ENCODE data around the gene DOLK. TPM values are rescaled to one million over a fixed set of nuclear protein-coding genes. Genes with fewer than 3 reads are reported as not detected.

The DOLK gene
- total and polyA plus RNA-seq, 2 of the 4 experiments (the other 2 are of a cell fraction): 23.2 to 30.8 TPM

- H3K9me3 ChIP-seq (ENCODE audit: control insufficient read depth, insufficient read depth, low read length): no peaks in the 10 kb centered on the region
- WGBS, 2 experiments (ENCODE audit: extremely low coverage in 2 of 2, insufficient read length in 1 of 2): 98% methylated on average over 17 of the region's 24 CpGs; no CpG with 5 or more reads in 1 of the 2 experiments
- H3K4me2 ChIP-seq (ENCODE audit: low read depth, low read length): no peak overlapping the region
- H3K23ac ChIP-seq (ENCODE audit: low read depth, low read length): no peak overlapping the region
- no peak overlapping the region for H2AFZ ChIP-seq (replicated peaks; ENCODE audit: low read length, poor library complexity)
- H3K27ac ChIP-seq (ENCODE audit: insufficient read depth, low read length): no peak overlapping the region
- no peak overlapping the region for H4K8ac ChIP-seq (ENCODE audit: low read depth in 2 of 2, low read length in 2 of 2)
- no peak overlapping the region for H3K18ac ChIP-seq (ENCODE audit: low read depth, low read length)
- no peak overlapping the region for H3K14ac ChIP-seq (replicated peaks; ENCODE audit: low read depth, low read length)
- H2BK15ac ChIP-seq (ENCODE audit: low read depth, low read length): no peak overlapping the region
- H2AK9ac ChIP-seq (replicated peaks; ENCODE audit: low read depth, low read length, poor library complexity): no peak overlapping the region
- in situ Hi-C loops (cut with MboI; ENCODE audit: low sequenced_read_pairs): no loop called here
- no peak for DNase-seq
- no TSS peak for BruUV-seq (replicated peaks)
- no peak overlapping the region for H3K56ac ChIP-seq (ENCODE audit: extremely low read depth, insufficient read depth, low read length)
- ChIA-PET CTCF (interaction anchor here (0.7 kb wide), 1 partner anchor 27 kb away, joined by 3 read pairs; no protein-coding TSS in a partner anchor), POLR2A (ENCODE audit: unreplicated experiment) (no interaction called here)
- H3K36me3 ChIP-seq (ENCODE audit: control insufficient read depth, insufficient read depth, low read length): peaks cover 38% of the 10 kb centered on the region
- no peak overlapping the region for H3K4me3 ChIP-seq (ENCODE audit: insufficient read depth, low read depth, low read length)
- dilution Hi-C loops (cut with HindIII; ENCODE audit: low sequenced_read_pairs, unreplicated experiment): no loop called here
- TF ChIP-seq RCOR1 (IDR thresholded peaks at IDR 0.05; ENCODE audit: insufficient replicate concordance, low read length) (no peak), CTCF (conservative IDR thresholded peaks at IDR 0.05; ENCODE audit: low read depth, low read length) (no peak)
- ATAC-seq (ENCODE audit: low read depth): no peak
- H3K4me1 ChIP-seq (ENCODE audit: control insufficient read depth, insufficient read depth, low read length): peaks cover 27% of the 10 kb centered on the region
- H3K27me3 ChIP-seq (ENCODE audit: control insufficient read depth, insufficient read depth, low read length): no peaks in the 10 kb centered on the region
- no peak overlapping the region for H2BK20ac ChIP-seq (ENCODE audit: low read depth, low read length)
- peaks cover 26% of the 10 kb centered on the region for H3K9me1 ChIP-seq (ENCODE audit: insufficient read depth, low read length)
- H2BK5ac ChIP-seq (ENCODE audit: low read depth, low read length, poor library complexity, severe bottlenecking): no peak overlapping the region
- intact Hi-C loops (cut with micrococcal nuclease): no loop called here
- no peak overlapping the region for H2BK120ac ChIP-seq (ENCODE audit: low read depth, low read length)
- peaks cover 28 to 87% of the 10 kb centered on the region in 2 experiments; a peak in 3 of 4 replicates for H3K79me1 ChIP-seq (ENCODE audit: low read depth in 1 of 2, low read length in 2 of 2)
- H3K9ac ChIP-seq (ENCODE audit: low read depth, low read length): no peak overlapping the region
- H4K5ac ChIP-seq (ENCODE audit: low read depth, low read length): no peak overlapping the region
- no peak overlapping the region for H3K4ac ChIP-seq (ENCODE audit: low read depth, low read length)
- no peak overlapping the region for H2AK5ac ChIP-seq (ENCODE audit: low read depth, low read length)
- no peak overlapping the region for H4K91ac ChIP-seq (ENCODE audit: insufficient read depth, low read depth, low read length)
- no peaks in the 10 kb centered on the region; the same call in none of the 2 replicates for H4K20me1 ChIP-seq (ENCODE audit: insufficient read depth, low read length)
Measured at GRCh38 chr9:128908372-128908771, 39.0 kb downstream of the DOLK start.

Data from IMR-90 (cell line).